ENCODE measurements around the gene SLC7A4. TPM values are rescaled to one million over a fixed set of nuclear protein-coding genes. Genes with fewer than 3 reads are reported as not detected.
"Not testable (repeated sequence)": the region's sequence is repeated elsewhere in the genome, so short reads cannot be mapped to it uniquely, and the experiment has no call there.

SLC7A4 gene
- total and polyA plus RNA-seq, 2 of the 8 experiments (the other 6 are each of a cell fraction or from before 2014, with no cell fraction given): 0.92 TPM; not detected in 1

- not testable (repeated sequence) for H3K9ac ChIP-seq (replicated peaks in 1 of 4; ENCODE audit: extremely low read depth in 1 of 4, low read depth in 3 of 4, low read length in 3 of 4); H3K23me2 ChIP-seq (ENCODE audit: low read depth, low read length); H2BK20ac ChIP-seq (ENCODE audit: low read length); H4K8ac ChIP-seq (ENCODE audit: extremely low read depth, insufficient read depth, low read length); H3K56ac ChIP-seq (replicated peaks; ENCODE audit: insufficient read length, low read depth, low read length); H3K4me3 ChIP-seq (ENCODE audit: extremely low read depth in 1 of 4, insufficient read depth in 2 of 4, low read depth in 3 of 4, low read length in 4 of 4); H3K79me1 ChIP-seq (ENCODE audit: low read depth, low read length); H2AFZ ChIP-seq (ENCODE audit: low read length); H2BK5ac ChIP-seq (ENCODE audit: low read depth, low read length); H2BK12ac ChIP-seq (ENCODE audit: low read depth, low read length); H4K91ac ChIP-seq (replicated peaks; ENCODE audit: insufficient read length, low read length); H2AK5ac ChIP-seq (ENCODE audit: low read depth, low read length); H2BK15ac ChIP-seq (ENCODE audit: low read length); H3K27me3 ChIP-seq (replicated peaks in 1 of 4; ENCODE audit: control insufficient read depth in 3 of 4, extremely low read depth in 1 of 4, insufficient read depth in 3 of 4, low read length in 3 of 4); H3K18ac ChIP-seq (ENCODE audit: extremely low read depth, low read length); H3K4me2 ChIP-seq (ENCODE audit: insufficient read depth in 1 of 2, low read depth in 2 of 2, low read length in 2 of 2); H4K5ac ChIP-seq (ENCODE audit: insufficient read length, low read depth, low read length); H3K9me3 ChIP-seq (ENCODE audit: insufficient read depth in 2 of 2, low read depth in 1 of 2, low read length in 1 of 2); H2BK120ac ChIP-seq (replicated peaks; ENCODE audit: low read depth, low read length); H3K14ac ChIP-seq (ENCODE audit: insufficient read length); H3K23ac ChIP-seq (ENCODE audit: insufficient read length); H3K36me3 ChIP-seq (ENCODE audit: control insufficient read depth in 2 of 4, insufficient read depth in 4 of 4, low read length in 3 of 4); DNase-seq (ENCODE audit: low read depth in 1 of 2, low spot score in 2 of 2); H3K4ac ChIP-seq (replicated peaks; ENCODE audit: insufficient read length, low read depth, low read length); H3K79me2 ChIP-seq (ENCODE audit: control insufficient read depth in 1 of 2, insufficient read depth in 2 of 2, low read length in 2 of 2); H3K27ac ChIP-seq (ENCODE audit: low read depth, low read length)
- POLR2A ChIA-PET (ENCODE audit: partially characterized antibody): interaction anchor here (0.6 to 2.1 kb wide), 4 partner anchors 9 to 56 kb away, joined by 3 to 8 read pairs (median 6); partner anchors contain the start of gene LZTR1
- WGBS, 2 experiments (ENCODE audit: extremely low coverage in 1 of 2, insufficient coverage in 1 of 2, insufficient read length in 1 of 2, insufficient replicate concordance in 2 of 2, low coverage in 1 of 2, low lambda C conversion rate in 2 of 2, missing lambda C conversion rate in 1 of 2): 93% methylated on average over 13 of the region's 13 CpGs; no CpG with 5 or more reads in 1 of the 2 experiments
- CTCF ChIA-PET (ENCODE audit: partially characterized antibody): interaction anchor here (0.9 to 2.3 kb wide), 8 partner anchors 10 to 124 kb away, joined by 3 to 8 read pairs (median 3); no protein-coding TSS in a partner anchor
- H3K4me1 ChIP-seq (replicated peaks in 1 of 4; ENCODE audit: control insufficient read depth in 3 of 4, insufficient read depth in 4 of 4, low read length in 3 of 4): peaks cover 10 to 22% (median 16%) of the 10 kb centered on the region in 4 experiments
- FAIRE-seq: peak; percentile 7
- peaks cover 0 to 10% of the 10 kb centered on the region in 2 experiments for H4K20me1 ChIP-seq (replicated peaks in 1 of 2; ENCODE audit: control insufficient read depth in 1 of 2, insufficient read depth in 2 of 2, low read length in 2 of 2)
Measured at GRCh38 chr22:21009208-21009607, 23.2 kb downstream of the SLC7A4 start.

All from H1 (cell line).